K562 (cell line): Measurements from ENCODE around the gene LRRC14B.

Experiments used
- EZH2 ChIP-seq: IDR thresholded peaks from 2 replicates; pipeline ENCODE4 v1.6.1; 2012; ENCODE audit warnings: low read depth, mild to moderate bottlenecking, inconsistent platforms, low read length, borderline replicate concordance
- FOXK2 ChIP-seq, 2 experiments: fragments of 450-650 bp; IDR thresholded peaks in 1 of 2; conservative IDR thresholded peaks in 1 of 2; 2 replicates each; pipeline ENCODE4 v1.6.1; 2016; ENCODE audit warnings: low read depth in 2 of 2, mild to moderate bottlenecking in 1 of 2
- HMGXB4 ChIP-seq: sonication (generic); formaldehyde crosslinking; IDR thresholded peaks from 2 replicates; pipeline ENCODE4 v1.8.1; 2023; ENCODE audit warnings: mild to moderate bottlenecking, missing genetic modification reagents
- MAZ ChIP-seq, 2 experiments: fragments of 450-650 bp in 1 of 2; sonication (generic) in 1 of 2; formaldehyde crosslinking; IDR thresholded peaks in 1 of 2; conservative IDR thresholded peaks in 1 of 2; 2 replicates each; pipeline versions ENCODE4 v1.4.0 to v1.5.0; 2020; ENCODE audit warnings: mild to moderate bottlenecking in 1 of 2, missing genetic modification reagents in 1 of 2
- RFX1 ChIP-seq: fragments of 450-650 bp; IDR thresholded peaks from 2 replicates; pipeline ENCODE4 v1.6.1; 2016; ENCODE audit warnings: mild to moderate bottlenecking, moderate library complexity
- TEAD4 ChIP-seq, 2 experiments: sonication (generic) in 1 of 2; formaldehyde crosslinking in 1 of 2; IDR thresholded peaks; 2 replicates each; pipeline versions ENCODE4 v1.6.1 to v1.8.0; 2012 to 2022; ENCODE audit warnings: borderline replicate concordance in 1 of 2, inconsistent platforms in 1 of 2, low read length in 1 of 2, mild to moderate bottlenecking in 1 of 2, missing genetic modification reagents in 1 of 2

DNA sequence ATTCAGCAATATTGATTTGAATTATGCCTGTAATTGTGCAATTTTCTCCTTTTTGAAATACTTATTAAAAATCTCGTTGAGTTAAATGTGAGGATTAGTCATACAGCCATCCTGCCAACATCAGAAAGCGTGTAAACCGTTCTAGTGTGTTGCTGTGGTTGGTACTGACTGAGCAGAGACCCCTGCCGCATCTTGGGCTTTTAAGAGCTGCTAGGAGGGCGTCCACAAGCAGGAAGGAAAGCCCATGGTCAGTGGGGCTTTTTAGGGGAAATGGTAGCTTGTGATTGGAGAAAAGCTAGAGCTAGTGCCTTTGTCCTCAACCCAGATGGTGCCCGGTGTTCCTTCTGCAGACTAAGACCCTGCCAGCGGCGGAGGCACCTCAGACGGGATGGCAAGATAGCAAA, 28.2 kb downstream of the LRRC14B start:
- TF ChIP-seq MAZ (CRISPR knock-in tag; conservative IDR thresholded peaks at IDR 0.05 in 1 of 2, IDR thresholded peaks at IDR 0.05 in 1 of 2) (no peak), EZH2 (no peak), TEAD4 (IDR thresholded peaks at IDR 0.05; ENCODE audit: low read length) (no peak), TEAD4 (CRISPR knock-in tag; IDR thresholded peaks at IDR 0.05; ENCODE audit: borderline replicate concordance) (no peak), FOXK2 (conservative IDR thresholded peaks at IDR 0.05 in 1 of 2, IDR thresholded peaks at IDR 0.05 in 1 of 2; ENCODE audit: low read depth in 2 of 2) (no peak), HMGXB4 (no peak), RFX1 (no peak)
